Upper lobe of left lung (tissue), 6 donors: ENCODE data around the gene B3GAT2. TPM values are rescaled to one million over a fixed set of nuclear protein-coding genes. Genes with fewer than 3 reads are reported as not detected.

Source experiments
- ATAC-seq, 2 donors: fragments of 200-7000 bp; cut with Tn5 transposase; one replicate each; pipeline ENCODE4 v1.9.1; 2022; ENCODE audit warnings: mild to moderate bottlenecking in 2 of 2, moderate library complexity in 2 of 2; ENCODE audit not compliant: low FRiP score in 2 of 2
- DNase-seq, 2 donors: peaks; one replicate each; pipeline ENCODE4 v3.0.0-alpha.2; 2019 to 2020
- H3K27ac ChIP-seq, 4 donors: fragments of 200-600 bp; sonication (generic); one replicate each; pipeline ENCODE4 v1.5.1; 2016 to 2019
- H3K27me3 ChIP-seq, 4 donors: fragments of 200-600 bp; sonication (generic); one replicate each; pipeline ENCODE4 v1.5.1; 2017 to 2019
- H3K36me3 ChIP-seq, 4 donors: fragments of 200-600 bp; sonication (generic); one replicate each; pipeline ENCODE4 v1.5.1; 2016 to 2019
- H3K4me1 ChIP-seq, 4 donors: fragments of 200-600 bp; sonication (generic); one replicate each; pipeline ENCODE4 v1.5.1; 2018 to 2019
- H3K4me3 ChIP-seq, 4 donors: fragments of 200-600 bp; sonication (generic); one replicate each; pipeline ENCODE4 v1.5.1; 2017 to 2019; ENCODE audit warnings: mild to moderate bottlenecking in 2 of 4, moderate library complexity in 1 of 4
- H3K9me3 ChIP-seq, 4 donors: fragments of 200-600 bp; sonication (generic); one replicate each; pipeline ENCODE4 v1.5.1; 2018 to 2019
- EP300 ChIP-seq, 4 donors: sonication (generic); formaldehyde crosslinking; IDR thresholded peaks; one replicate each; pipeline ENCODE4 v1.5.1; 2017; ENCODE audit warnings: antibody characterized with exemption in 4 of 4, control low read depth in 2 of 4
- POLR2A ChIP-seq, 4 donors: fragments of 450-650 bp; IDR thresholded peaks; one replicate each; pipeline ENCODE4 v1.5.1; 2016 to 2017; ENCODE audit warnings: antibody characterized with exemption in 4 of 4, mild to moderate bottlenecking in 2 of 4
- POLR2AphosphoS5 ChIP-seq, 2 donors: sonication (generic); formaldehyde crosslinking; IDR thresholded peaks; one replicate each; pipeline ENCODE4 v1.5.1; 2017; ENCODE audit warnings: antibody characterized with exemption in 2 of 2
- WGBS, 2 donors: methylation state at CpG; one replicate each; pipeline ENCODE4 v1.1.5; 2017 to 2018; 5-methylcytosine and 5-hydroxymethylcytosine counted together
- total RNA-seq, 6 donors: library from RNA; depleted of rRNA in 4 of 6; stranded (reverse); fragments of >200 nt in 4 of 6; gene quantifications; one replicate each; pipeline versions ENCODE4 v1.1.0 to v1.2.1, GENCODE V29; 2016 to 2021
- TF ChIP-seq, protein P1 (sequence below), 6 experiments: fragments of 450-650 bp in 4 of 6; fragments of 200-600 bp in 2 of 6; sonication (generic) in 2 of 6; IDR thresholded peaks; one replicate each; pipeline ENCODE4 v1.5.1; 2016 to 2019; ENCODE audit warnings: antibody characterized with exemption in 6 of 6
- donor health status: DM: no; HTN: no; CAD: no; lungs with moderate emphysema.
- donor health status: DM: no; HTN: yes; CAD: no; lungs with severe emphysema.

B3GAT2 gene
- total RNA-seq, 6 donors from 2014 or later: 0.06 TPM; not detected in 5

DNA sequence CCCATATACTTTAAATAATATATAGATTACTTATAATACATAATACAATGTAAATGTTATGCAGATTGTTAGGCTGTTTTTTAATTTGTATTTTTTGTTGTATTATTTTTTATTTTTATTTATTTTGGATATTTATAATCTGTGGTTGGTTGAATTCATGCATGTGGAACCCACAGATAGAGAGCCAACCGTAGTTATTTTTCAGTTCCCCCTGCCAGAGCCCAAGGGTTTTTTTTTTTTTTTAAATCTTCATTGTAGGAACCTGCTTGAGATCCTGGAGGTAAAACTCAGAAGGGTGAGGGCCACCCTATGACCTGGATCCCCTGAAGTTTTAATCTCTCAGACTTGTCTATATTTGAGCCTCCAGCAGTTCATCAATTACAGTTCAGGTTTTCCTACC is 133.2 kb downstream of the B3GAT2 start:
- 97 to 100% methylated on average over 1 of the region's 1 CpG for WGBS, 2 donors
- Histone ChIP-seq H3K4me1 (no peaks in the 10 kb centered on the region), H3K4me3 (no peak overlapping the region), H3K36me3 (no peaks in the 10 kb centered on the region), H3K27me3 (no peaks in the 10 kb centered on the region), H3K9me3 (peaks cover 0 to 4% (median 0%) of the 10 kb centered on the region in 4 donors), H3K27ac (no peak overlapping the region)
- DNase-seq: no peak
- TF ChIP-seq, protein P1, sequence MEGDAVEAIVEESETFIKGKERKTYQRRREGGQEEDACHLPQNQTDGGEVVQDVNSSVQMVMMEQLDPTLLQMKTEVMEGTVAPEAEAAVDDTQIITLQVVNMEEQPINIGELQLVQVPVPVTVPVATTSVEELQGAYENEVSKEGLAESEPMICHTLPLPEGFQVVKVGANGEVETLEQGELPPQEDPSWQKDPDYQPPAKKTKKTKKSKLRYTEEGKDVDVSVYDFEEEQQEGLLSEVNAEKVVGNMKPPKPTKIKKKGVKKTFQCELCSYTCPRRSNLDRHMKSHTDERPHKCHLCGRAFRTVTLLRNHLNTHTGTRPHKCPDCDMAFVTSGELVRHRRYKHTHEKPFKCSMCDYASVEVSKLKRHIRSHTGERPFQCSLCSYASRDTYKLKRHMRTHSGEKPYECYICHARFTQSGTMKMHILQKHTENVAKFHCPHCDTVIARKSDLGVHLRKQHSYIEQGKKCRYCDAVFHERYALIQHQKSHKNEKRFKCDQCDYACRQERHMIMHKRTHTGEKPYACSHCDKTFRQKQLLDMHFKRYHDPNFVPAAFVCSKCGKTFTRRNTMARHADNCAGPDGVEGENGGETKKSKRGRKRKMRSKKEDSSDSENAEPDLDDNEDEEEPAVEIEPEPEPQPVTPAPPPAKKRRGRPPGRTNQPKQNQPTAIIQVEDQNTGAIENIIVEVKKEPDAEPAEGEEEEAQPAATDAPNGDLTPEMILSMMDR (IDR thresholded peaks at IDR 0.05): no peak
- TF ChIP-seq EP300 (IDR thresholded peaks at IDR 0.05) (no peak), POLR2AphosphoS5 (IDR thresholded peaks at IDR 0.05) (no peak), POLR2A (IDR thresholded peaks at IDR 0.05) (no peak)
- ATAC-seq: no peak

DNA sequence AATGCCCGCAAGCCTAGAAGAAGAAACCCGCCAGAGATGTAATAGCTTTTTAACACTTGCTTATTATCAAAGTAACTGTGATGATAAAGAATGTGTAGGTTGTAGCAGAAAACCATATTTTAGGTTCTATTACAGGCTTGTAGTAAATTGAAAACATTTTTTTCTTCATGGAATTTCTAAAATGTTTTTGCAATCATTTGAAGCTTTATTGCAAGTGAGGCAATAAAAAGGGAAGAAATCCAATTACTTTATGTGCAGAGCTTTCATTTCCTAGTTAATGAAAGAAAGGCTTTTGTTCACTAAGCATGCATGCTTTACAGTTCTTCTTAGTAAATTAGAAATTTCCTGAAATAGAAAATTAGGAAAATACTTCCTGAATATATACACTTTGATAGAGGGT is 135.1 kb downstream of the B3GAT2 start:
- Histone ChIP-seq H3K27ac (no peak overlapping the region), H3K27me3 (no peaks in the 10 kb centered on the region), H3K36me3 (no peaks in the 10 kb centered on the region), H3K9me3 (peaks cover 0 to 4% (median 0%) of the 10 kb centered on the region in 4 donors), H3K4me3 (no peak overlapping the region), H3K4me1 (no peaks in the 10 kb centered on the region)
- ATAC-seq: no peak
- TF ChIP-seq, protein P1 (IDR thresholded peaks at IDR 0.05): no peak
- TF ChIP-seq POLR2AphosphoS5 (IDR thresholded peaks at IDR 0.05): no peak
- TF ChIP-seq POLR2A (IDR thresholded peaks at IDR 0.05): no peak
- TF ChIP-seq EP300 (IDR thresholded peaks at IDR 0.05): no peak
- no peak for DNase-seq
- WGBS, 2 donors: 91 to 96% methylated on average over 2 of the region's 2 CpGs

DNA sequence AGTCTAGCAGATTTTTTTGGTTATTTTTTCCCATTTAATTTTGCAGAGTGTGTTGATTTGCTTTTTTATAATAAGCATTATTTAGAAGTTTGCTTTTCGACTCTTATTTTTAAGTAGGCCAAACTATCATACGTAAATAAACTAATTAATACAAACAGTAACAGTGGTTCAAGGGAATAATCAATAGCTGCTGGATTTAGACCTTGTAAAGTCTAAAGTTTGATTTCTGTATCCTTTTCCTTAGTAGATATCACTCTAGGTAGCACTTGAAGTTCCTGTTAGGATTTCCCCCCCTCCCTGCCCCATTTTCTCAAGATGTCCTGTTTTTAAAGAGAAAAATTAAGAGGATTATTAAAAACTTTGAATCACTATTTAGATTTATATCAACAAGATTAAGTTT is 136.1 kb downstream of the B3GAT2 start:
- ATAC-seq: no peak
- no peaks in the 10 kb centered on the region for H3K36me3 ChIP-seq
- DNase-seq: no peak
- no peaks in the 10 kb centered on the region for H3K4me1 ChIP-seq
- no peaks in the 10 kb centered on the region for H3K27me3 ChIP-seq
- 96 to 100% methylated on average over 2 of the region's 2 CpGs for WGBS, 2 donors
- TF ChIP-seq POLR2AphosphoS5 (IDR thresholded peaks at IDR 0.05): no peak
- TF ChIP-seq POLR2A (IDR thresholded peaks at IDR 0.05): no peak
- H3K9me3 ChIP-seq: peaks cover 0 to 4% (median 0%) of the 10 kb centered on the region in 4 donors
- no peak overlapping the region for H3K27ac ChIP-seq
- H3K4me3 ChIP-seq: no peak overlapping the region

DNA sequence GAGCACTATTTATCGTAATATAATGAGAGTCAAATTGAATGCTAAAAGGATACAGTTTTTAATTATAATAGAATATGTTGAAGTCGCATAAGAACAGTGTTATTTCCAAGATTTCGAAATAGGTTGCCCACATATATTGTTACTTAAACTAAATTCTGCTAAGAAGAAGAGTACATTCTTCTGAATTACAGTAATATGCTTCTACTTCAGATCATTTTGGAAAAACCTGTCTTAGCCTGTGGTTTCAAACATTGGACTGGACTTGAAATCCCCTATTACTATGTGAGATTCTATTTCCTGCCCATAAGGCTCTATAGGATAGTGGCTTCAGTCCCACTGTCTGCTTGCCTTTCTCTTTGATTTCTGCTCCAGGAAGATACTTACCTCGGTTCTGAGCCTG is 137.2 kb downstream of the B3GAT2 start:
- ATAC-seq: no peak
- Histone ChIP-seq H3K36me3 (no peaks in the 10 kb centered on the region), H3K27me3 (no peaks in the 10 kb centered on the region), H3K4me1 (no peaks in the 10 kb centered on the region), H3K9me3 (peaks cover 0 to 4% (median 0%) of the 10 kb centered on the region in 4 donors), H3K27ac (no peak overlapping the region), H3K4me3 (no peak overlapping the region)
- 94 to 97% methylated on average over 4 of the region's 4 CpGs for WGBS, 2 donors
- DNase-seq: no peak
- TF ChIP-seq EP300 (IDR thresholded peaks at IDR 0.05) (no peak), POLR2AphosphoS5 (IDR thresholded peaks at IDR 0.05) (no peak), POLR2A (IDR thresholded peaks at IDR 0.05) (no peak)
- TF ChIP-seq, protein P1 (IDR thresholded peaks at IDR 0.05): no peak

DNA sequence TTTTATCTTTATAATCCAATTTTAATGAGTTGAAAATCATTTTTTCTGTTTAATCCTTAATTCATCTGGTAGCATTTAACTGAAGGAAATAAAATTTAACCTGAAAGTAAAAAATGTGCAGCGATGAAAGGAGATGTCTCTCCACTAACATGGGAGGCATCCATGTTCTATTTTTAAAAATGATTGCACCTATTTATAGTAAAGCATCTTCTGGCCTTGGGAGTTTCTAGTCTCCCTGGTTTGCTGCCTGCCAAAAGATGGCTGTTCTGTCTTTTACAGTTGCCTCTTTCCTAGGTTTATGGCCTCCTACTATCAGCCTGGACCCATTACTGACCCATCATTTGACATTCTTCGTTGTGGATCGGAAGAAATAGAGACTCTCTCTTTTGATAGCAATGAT is 143.0 kb downstream of the B3GAT2 start:
- H3K27me3 ChIP-seq: no peaks in the 10 kb centered on the region
- TF ChIP-seq POLR2AphosphoS5 (IDR thresholded peaks at IDR 0.05) (no peak), EP300 (IDR thresholded peaks at IDR 0.05) (no peak)
- TF ChIP-seq, protein P1 (IDR thresholded peaks at IDR 0.05): no peak
- no peak overlapping the region for H3K4me3 ChIP-seq
- WGBS, 2 donors: 83 to 88% methylated on average over 3 of the region's 3 CpGs
- H3K36me3 ChIP-seq: no peaks in the 10 kb centered on the region
- no peaks in the 10 kb centered on the region for H3K4me1 ChIP-seq
- DNase-seq (no peak), ATAC-seq (no peak)
- no peaks in the 10 kb centered on the region for H3K9me3 ChIP-seq
- no peak overlapping the region for H3K27ac ChIP-seq
